H9 (cell line): ENCODE measurements around the gene ADGRB3. TPM values are rescaled to one million over a fixed set of nuclear protein-coding genes. Genes with fewer than 3 reads are reported as not detected.

Source experiments
- DNase-seq: peaks from one replicate; pipeline ENCODE4 v3.0.0-alpha.2; 2017
- H2AFZ ChIP-seq: one replicate; pipeline ENCODE4 v1.6.1; 2013; ENCODE audit warnings: mild to moderate bottlenecking, low read length, control low read depth, moderate library complexity
- H2AK5ac ChIP-seq: 2 replicates; pipeline ENCODE4 v1.6.1; 2013; ENCODE audit warnings: low read length, control low read depth, mixed read lengths; ENCODE audit not compliant: insufficient read length
- H2BK120ac ChIP-seq: one replicate; pipeline ENCODE4 v1.6.1; 2013; ENCODE audit warnings: low read depth, mild to moderate bottlenecking, low read length, control low read depth, inconsistent platforms; ENCODE audit not compliant: poor library complexity, severe bottlenecking
- H2BK12ac ChIP-seq: 2 replicates; pipeline ENCODE4 v1.6.1; 2013; ENCODE audit warnings: low read length, control low read depth, mixed read lengths, low read depth; ENCODE audit not compliant: insufficient read length
- H2BK15ac ChIP-seq: 2 replicates; pipeline ENCODE4 v1.6.1; 2013; ENCODE audit warnings: low read depth, low read length, control low read depth
- H2BK20ac ChIP-seq: one replicate; pipeline ENCODE4 v1.6.1; 2013; ENCODE audit warnings: low read depth, mild to moderate bottlenecking, low read length, control low read depth, inconsistent platforms; ENCODE audit not compliant: poor library complexity, severe bottlenecking
- H2BK5ac ChIP-seq: 2 replicates; pipeline ENCODE4 v1.6.1; 2013; ENCODE audit warnings: low read length, control low read depth, mixed read lengths; ENCODE audit not compliant: insufficient read length
- H3K14ac ChIP-seq: 2 replicates; pipeline ENCODE4 v1.6.1; 2013; ENCODE audit warnings: low read length, control low read depth; ENCODE audit not compliant: insufficient read depth
- H3K18ac ChIP-seq: 2 replicates; pipeline ENCODE4 v1.6.1; 2013; ENCODE audit warnings: low read depth, mild to moderate bottlenecking, mixed read lengths, low read length, control low read depth; ENCODE audit not compliant: insufficient read length
- H3K23ac ChIP-seq: 2 replicates; pipeline ENCODE4 v1.6.1; 2013; ENCODE audit warnings: low read length, control low read depth, mixed read lengths, low read depth; ENCODE audit not compliant: insufficient read length
- H3K23me2 ChIP-seq: 2 replicates; pipeline ENCODE4 v1.6.1; 2013; ENCODE audit warnings: low read depth, mild to moderate bottlenecking, mixed read lengths, low read length, control low read depth; ENCODE audit not compliant: insufficient read length, poor library complexity, severe bottlenecking
- H3K27ac ChIP-seq: 2 replicates; pipeline ENCODE4 v1.5.1; 2013; ENCODE audit warnings: low read length, control low read depth, mixed read lengths, low read depth; ENCODE audit not compliant: insufficient read length
- H3K27me3 ChIP-seq: 2 replicates; pipeline ENCODE4 v1.6.1; 2013; ENCODE audit warnings: low read length, control low read depth, inconsistent platforms; ENCODE audit not compliant: insufficient read depth
- H3K4ac ChIP-seq: 2 replicates; pipeline ENCODE4 v1.6.1; 2013; ENCODE audit warnings: low read depth, mild to moderate bottlenecking, control low read depth, inconsistent platforms, low read length, moderate library complexity
- H3K4me1 ChIP-seq: 2 replicates; pipeline ENCODE4 v1.6.1; 2013; ENCODE audit warnings: low read length, control low read depth, inconsistent platforms; ENCODE audit not compliant: insufficient read depth
- H3K4me2 ChIP-seq: 2 replicates; pipeline ENCODE4 v1.6.1; 2013; ENCODE audit warnings: low read length, control low read depth, mixed read lengths; ENCODE audit not compliant: insufficient read length, insufficient read depth
- H3K56ac ChIP-seq: 2 replicates; pipeline ENCODE4 v1.6.1; 2013; ENCODE audit warnings: low read depth, mild to moderate bottlenecking, mixed read lengths, low read length, control low read depth; ENCODE audit not compliant: insufficient read length
- H3K79me1 ChIP-seq: 2 replicates; pipeline ENCODE4 v1.6.1; 2013; ENCODE audit warnings: low read depth, mild to moderate bottlenecking, moderate library complexity, low read length, control low read depth, inconsistent platforms; ENCODE audit not compliant: insufficient read depth, poor library complexity, severe bottlenecking
- H3K79me2 ChIP-seq: 2 replicates; pipeline ENCODE4 v1.6.1; 2013; ENCODE audit warnings: low read length, control low read depth, inconsistent platforms; ENCODE audit not compliant: insufficient read depth
- H3K9ac ChIP-seq: 2 replicates; pipeline ENCODE4 v1.6.1; 2013; ENCODE audit warnings: low read length, control low read depth, mixed read lengths; ENCODE audit not compliant: insufficient read length; ENCODE audit errors: extremely low read depth
- H3K9me3 ChIP-seq: one replicate; pipeline ENCODE4 v1.6.1; 2013; ENCODE audit warnings: low read depth, low read length, inconsistent platforms; ENCODE audit not compliant: control insufficient read depth
- H3T11ph ChIP-seq: one replicate; pipeline ENCODE4 v1.6.1; 2013; ENCODE audit warnings: mild to moderate bottlenecking, low read length, control low read depth, inconsistent platforms
- H4K20me1 ChIP-seq: one replicate; pipeline ENCODE4 v1.6.1; 2013; ENCODE audit not compliant: control insufficient read depth, insufficient read length, insufficient read depth
- H4K5ac ChIP-seq: 2 replicates; pipeline ENCODE4 v1.6.1; 2013; ENCODE audit warnings: low read depth, mild to moderate bottlenecking, mixed read lengths, low read length, control low read depth; ENCODE audit not compliant: insufficient read length
- H4K8ac ChIP-seq: replicated peaks from 2 replicates; pipeline ENCODE4 v1.6.1; 2013; ENCODE audit warnings: low read length, control low read depth, mixed read lengths, low read depth; ENCODE audit not compliant: insufficient read length
- H4K91ac ChIP-seq: 2 replicates; pipeline ENCODE4 v1.6.1; 2013; ENCODE audit warnings: low read depth, mild to moderate bottlenecking, moderate library complexity, mixed read lengths, low read length, control low read depth; ENCODE audit not compliant: insufficient read length
- H3K27ac Mint-ChIP-seq, 3 experiments: 2 replicates in 2 of 3; 3 replicates in 1 of 3; pipeline ENCODE4 v1.8.0; 2020 to 2021; ENCODE audit warnings: mixed read lengths in 3 of 3, mild to moderate bottlenecking in 1 of 3, moderate library complexity in 1 of 3
- H3K27me3 Mint-ChIP-seq: 2 replicates; pipeline ENCODE4 v1.8.0; 2021; ENCODE audit warnings: low read depth, mild to moderate bottlenecking, moderate library complexity, mixed read lengths
- H3K36me3 Mint-ChIP-seq, 3 experiments: 2 replicates in 2 of 3; 3 replicates in 1 of 3; pipeline ENCODE4 v1.8.0; 2020 to 2021; ENCODE audit warnings: low read depth in 3 of 3, mixed read lengths in 3 of 3; ENCODE audit not compliant: insufficient read depth in 1 of 3
- H3K4me1 Mint-ChIP-seq, 2 experiments: 2 replicates each; pipeline ENCODE4 v1.8.0; 2020; ENCODE audit warnings: mixed read lengths in 2 of 2
- H3K4me3 Mint-ChIP-seq, 2 experiments: 2 replicates in 1 of 2; 3 replicates in 1 of 2; pipeline ENCODE4 v1.8.0; 2020 to 2021; ENCODE audit warnings: mild to moderate bottlenecking in 2 of 2, mixed read lengths in 2 of 2, moderate library complexity in 1 of 2
- H3K9me3 Mint-ChIP-seq, 2 experiments: 2 replicates in 1 of 2; 3 replicates in 1 of 2; pipeline ENCODE4 v1.8.0; 2020; ENCODE audit warnings: mild to moderate bottlenecking in 2 of 2, mixed read lengths in 2 of 2, moderate library complexity in 1 of 2
- WGBS: extraction: QIAGEN DNeasy Blood & Tissue Kit; methylation state at CpG from one replicate; pipeline ENCODE4 v1.1.7; 2013; ENCODE audit warnings: missing lambda C conversion rate, low lambda C conversion rate, mixed read lengths; ENCODE audit not compliant: insufficient read length; ENCODE audit errors: extremely low coverage; 5-methylcytosine and 5-hydroxymethylcytosine counted together
- total RNA-seq: library from RNA; stranded (reverse); gene quantifications from 2 replicates; pipeline ENCODE4 v1.2.1, GENCODE V29; 2021
- TF ChIP-seq, protein P1 (sequence below): fragments of 200-600 bp; sonication (generic); conservative IDR thresholded peaks from 3 replicates; pipeline ENCODE4 v1.8.0; 2021; ENCODE audit warnings: antibody characterized with exemption, mild to moderate bottlenecking

ADGRB3 gene
- total RNA-seq, 1 experiment from 2014 or later, result 0.37 TPM

DNA sequence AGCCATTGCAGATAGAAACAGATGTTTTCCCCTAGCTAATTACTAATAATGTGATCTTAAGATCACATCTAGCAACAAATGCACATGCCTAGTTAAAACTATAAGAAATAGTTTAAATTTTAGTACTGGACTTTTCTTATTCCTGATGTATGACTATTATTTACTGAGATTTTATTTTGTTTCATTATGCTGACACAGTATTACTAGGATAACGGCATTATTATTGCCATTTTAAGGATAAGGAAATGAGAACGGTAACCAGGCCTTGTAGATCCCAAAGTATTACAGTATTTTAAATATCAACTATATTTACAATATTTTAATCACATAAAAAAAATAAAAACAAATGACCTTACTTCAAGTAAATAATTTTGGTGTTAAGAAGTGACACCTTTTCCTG lies 240.3 kb downstream of the ADGRB3 start:
- no peak overlapping the region for H2BK20ac ChIP-seq
- no peak overlapping the region for H2BK5ac ChIP-seq
- no peak overlapping the region for H2BK12ac ChIP-seq
- H2AK5ac ChIP-seq, result no peak overlapping the region
- no peak overlapping the region for H4K91ac ChIP-seq
- no peak overlapping the region for H3K14ac ChIP-seq
- no peak overlapping the region for H3K4me2 ChIP-seq
- H4K8ac ChIP-seq, result no peak overlapping the region
- H4K5ac ChIP-seq, result no peak overlapping the region
- no peak overlapping the region for H3T11ph ChIP-seq
- TF ChIP-seq, protein P1, sequence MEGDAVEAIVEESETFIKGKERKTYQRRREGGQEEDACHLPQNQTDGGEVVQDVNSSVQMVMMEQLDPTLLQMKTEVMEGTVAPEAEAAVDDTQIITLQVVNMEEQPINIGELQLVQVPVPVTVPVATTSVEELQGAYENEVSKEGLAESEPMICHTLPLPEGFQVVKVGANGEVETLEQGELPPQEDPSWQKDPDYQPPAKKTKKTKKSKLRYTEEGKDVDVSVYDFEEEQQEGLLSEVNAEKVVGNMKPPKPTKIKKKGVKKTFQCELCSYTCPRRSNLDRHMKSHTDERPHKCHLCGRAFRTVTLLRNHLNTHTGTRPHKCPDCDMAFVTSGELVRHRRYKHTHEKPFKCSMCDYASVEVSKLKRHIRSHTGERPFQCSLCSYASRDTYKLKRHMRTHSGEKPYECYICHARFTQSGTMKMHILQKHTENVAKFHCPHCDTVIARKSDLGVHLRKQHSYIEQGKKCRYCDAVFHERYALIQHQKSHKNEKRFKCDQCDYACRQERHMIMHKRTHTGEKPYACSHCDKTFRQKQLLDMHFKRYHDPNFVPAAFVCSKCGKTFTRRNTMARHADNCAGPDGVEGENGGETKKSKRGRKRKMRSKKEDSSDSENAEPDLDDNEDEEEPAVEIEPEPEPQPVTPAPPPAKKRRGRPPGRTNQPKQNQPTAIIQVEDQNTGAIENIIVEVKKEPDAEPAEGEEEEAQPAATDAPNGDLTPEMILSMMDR, result no peak
- H3K18ac ChIP-seq, result no peak overlapping the region
- no peak overlapping the region for H3K27ac ChIP-seq
- Mint-ChIP-seq H3K4me3 (no peak overlapping the region), H3K27ac (no peak overlapping the region), H3K27me3 (no peaks in the 10 kb centered on the region), H3K4me1 (no peaks in the 10 kb centered on the region), H3K36me3 (peaks cover 0 to 5% (median 4%) of the 10 kb centered on the region in 3 experiments; a peak in 4 of 7 replicates), H3K9me3 (peaks cover 3 to 4% of the 10 kb centered on the region in 2 experiments; a peak in 4 of 5 replicates)
- H2BK15ac ChIP-seq, result no peak overlapping the region
- H3K4me1 ChIP-seq, result no peaks in the 10 kb centered on the region
- H3K23me2 ChIP-seq, result no peaks in the 10 kb centered on the region
- no peaks in the 10 kb centered on the region for H3K27me3 ChIP-seq
- H3K56ac ChIP-seq, result no peak overlapping the region
- no peak overlapping the region for H2AFZ ChIP-seq
- H3K4ac ChIP-seq, result no peak overlapping the region
- no peak overlapping the region for H3K23ac ChIP-seq
- no peaks in the 10 kb centered on the region for H3K79me1 ChIP-seq
- no peaks in the 10 kb centered on the region for H3K9me3 ChIP-seq
- no peaks in the 10 kb centered on the region for H4K20me1 ChIP-seq
- H3K9ac ChIP-seq, result no peak overlapping the region
- WGBS, result no CpG with 5 or more reads among the region's 2 CpGs
- no peaks in the 10 kb centered on the region for H3K79me2 ChIP-seq
- DNase-seq, result no peak
- H2BK120ac ChIP-seq, result no peak overlapping the region
